CD4-positive, alpha-beta T cell treated with Interleukin-6 for 4 hours (primary cell): ENCODE results near the gene MAP6D1.

ENCODE experiments used
- DNase-seq: peaks from one replicate; pipeline ENCODE4 v3.0.0-alpha.2; 2020; ENCODE audit warnings: mixed read lengths

MAP6D1 gene

GRCh38 chr3:183822631-183823030 lies 2.7 kb downstream of the MAP6D1 start:
- DNase-seq = no peak

GRCh38 chr3:183819831-183820230 lies 5.5 kb downstream of the MAP6D1 start:
- no peak for DNase-seq

- DNase-seq = no peak
These were observed 6.4 kb downstream of the MAP6D1 start for GRCh38 chr3:183818706-183819624.

- DNase-seq = no peak
These were observed 7.2 kb downstream of the MAP6D1 start for GRCh38 chr3:183818041-183818620.

- DNase-seq = no peak
These were observed 7.7 kb downstream of the MAP6D1 start for GRCh38 chr3:183817639-183818038.

GRCh38 chr3:183816681-183817510 lies 8.5 kb downstream of the MAP6D1 start:
- no peak for DNase-seq

GRCh38 chr3:183815951-183816475 lies 9.4 kb downstream of the MAP6D1 start:
- DNase-seq = no peak

GRCh38 chr3:183815563-183815940 lies 9.8 kb downstream of the MAP6D1 start:
- no peak for DNase-seq

- DNase-seq = no peak
These were observed 11.1 kb downstream of the MAP6D1 start for GRCh38 chr3:183814240-183814639.

GRCh38 chr3:183812761-183813445 lies 12.5 kb downstream of the MAP6D1 start:
- DNase-seq = no peak

GRCh38 chr3:183811638-183812037 lies 13.7 kb downstream of the MAP6D1 start:
- DNase-seq = no peak

- DNase-seq = no peak
These were observed 14.5 kb downstream of the MAP6D1 start for GRCh38 chr3:183810643-183811594.

- no peak for DNase-seq
These were observed 16.1 kb downstream of the MAP6D1 start for GRCh38 chr3:183809270-183809669.

- no peak for DNase-seq
These were observed 17.0 kb downstream of the MAP6D1 start for GRCh38 chr3:183808355-183808754.

GRCh38 chr3:183807881-183808280 lies 17.5 kb downstream of the MAP6D1 start:
- no peak for DNase-seq

- no peak for DNase-seq
These were observed 18.1 kb downstream of the MAP6D1 start for GRCh38 chr3:183807209-183807728.

GRCh38 chr3:183802989-183803388 lies 22.4 kb downstream of the MAP6D1 start:
- DNase-seq = no peak

GRCh38 chr3:183801601-183802000 lies 23.8 kb downstream of the MAP6D1 start:
- no peak for DNase-seq

GRCh38 chr3:183800243-183800863 lies 25.0 kb downstream of the MAP6D1 start:
- DNase-seq = no peak

GRCh38 chr3:183799461-183799860 lies 25.9 kb downstream of the MAP6D1 start:
- DNase-seq = no peak

GRCh38 chr3:183797996-183798395 lies 27.4 kb downstream of the MAP6D1 start:
- no peak for DNase-seq
